OCI-LY1 (cell line): ENCODE results near the gene RPL27A.

Experiments
- H2AFZ ChIP-seq: fragments of 200-600 bp; sonication (generic), shearing (Covaris generic); 2 replicates; pipeline ENCODE4 v1.6.0; 2014; ENCODE audit warnings: antibody characterized with exemption, mild to moderate bottlenecking, low read length
- H3F3A ChIP-seq: fragments of 200-600 bp; sonication (generic), shearing (Covaris generic); 2 replicates; pipeline ENCODE4 v1.6.0; 2014; ENCODE audit warnings: mild to moderate bottlenecking, antibody characterized with exemption, low read length, moderate library complexity; ENCODE audit not compliant: insufficient read depth
- H3K27ac ChIP-seq: fragments of 200-600 bp; sonication (generic); 2 replicates; pipeline ENCODE4 v1.5.1; 2014; ENCODE audit warnings: low read length, mixed run types, mild to moderate bottlenecking, low read depth; ENCODE audit not compliant: poor library complexity, severe bottlenecking
- H3K27me3 ChIP-seq: fragments of 200-600 bp; sonication (generic); 2 replicates; pipeline ENCODE4 v1.6.0; 2014; ENCODE audit warnings: antibody characterized with exemption, mild to moderate bottlenecking, low read length, moderate library complexity; ENCODE audit not compliant: insufficient read depth
- H3K36me3 ChIP-seq: fragments of 200-600 bp; sonication (generic); 2 replicates; pipeline ENCODE4 v1.6.1; 2014; ENCODE audit warnings: mild to moderate bottlenecking, antibody characterized with exemption, low read length, moderate library complexity, mixed read lengths; ENCODE audit not compliant: insufficient read depth
- H3K4me1 ChIP-seq: fragments of 200-600 bp; sonication (generic); 2 replicates; pipeline ENCODE4 v1.5.1; 2014; ENCODE audit warnings: mild to moderate bottlenecking, low read length, moderate library complexity; ENCODE audit not compliant: insufficient read depth, severe bottlenecking
- H3K4me2 ChIP-seq: fragments of 200-600 bp; sonication (generic), shearing (Covaris generic); 2 replicates; pipeline ENCODE4 v1.6.1; 2014; ENCODE audit warnings: low read length
- H3K4me3 ChIP-seq: fragments of 200-600 bp; sonication (generic); 2 replicates; pipeline ENCODE4 v1.5.1; 2014; ENCODE audit warnings: low read length, low read depth, mild to moderate bottlenecking, mixed read lengths; ENCODE audit not compliant: poor library complexity, severe bottlenecking
- H3K79me2 ChIP-seq: fragments of 200-600 bp; shearing (Covaris generic); 2 replicates; pipeline ENCODE4 v1.6.1; 2016; ENCODE audit warnings: mixed run types, low read length, mixed read lengths; ENCODE audit not compliant: insufficient read depth
- H3K9ac ChIP-seq: fragments of 200-600 bp; sonication (generic), shearing (Covaris generic); 2 replicates; pipeline ENCODE4 v1.6.1; 2014; ENCODE audit warnings: mild to moderate bottlenecking, low read length, mixed read lengths
- H3K9me2 ChIP-seq: fragments of 200-600 bp; sonication (generic), shearing (Covaris generic); 2 replicates; pipeline ENCODE4 v1.6.1; 2014; ENCODE audit warnings: low read depth, mild to moderate bottlenecking, low read length, mixed read lengths
- H3K9me3 ChIP-seq: fragments of 200-600 bp; shearing (Covaris generic); 2 replicates; pipeline ENCODE4 v1.6.1; 2014; ENCODE audit warnings: low read length, mixed read lengths
- H4K20me1 ChIP-seq: fragments of 200-600 bp; sonication (generic), shearing (Covaris generic); 2 replicates; pipeline ENCODE4 v1.6.0; 2016; ENCODE audit warnings: mild to moderate bottlenecking, low read length; ENCODE audit not compliant: insufficient read depth
- EZH2 ChIP-seq: fragments of 200-600 bp; sonication (generic), shearing (Covaris generic); IDR thresholded peaks from 2 replicates; pipeline ENCODE4 v1.8.0; 2017; ENCODE audit warnings: borderline replicate concordance, mixed run types, mild to moderate bottlenecking, antibody characterized with exemption, low read length, moderate library complexity, mixed read lengths
- TF ChIP-seq, protein P1 (sequence below): fragments of 200-600 bp; sonication (generic), shearing (Covaris generic); IDR thresholded peaks from 2 replicates; pipeline ENCODE4 v1.5.1; 2017; ENCODE audit warnings: mild to moderate bottlenecking, antibody characterized with exemption, low read length, moderate library complexity, mixed read lengths

The RPL27A gene

DNA sequence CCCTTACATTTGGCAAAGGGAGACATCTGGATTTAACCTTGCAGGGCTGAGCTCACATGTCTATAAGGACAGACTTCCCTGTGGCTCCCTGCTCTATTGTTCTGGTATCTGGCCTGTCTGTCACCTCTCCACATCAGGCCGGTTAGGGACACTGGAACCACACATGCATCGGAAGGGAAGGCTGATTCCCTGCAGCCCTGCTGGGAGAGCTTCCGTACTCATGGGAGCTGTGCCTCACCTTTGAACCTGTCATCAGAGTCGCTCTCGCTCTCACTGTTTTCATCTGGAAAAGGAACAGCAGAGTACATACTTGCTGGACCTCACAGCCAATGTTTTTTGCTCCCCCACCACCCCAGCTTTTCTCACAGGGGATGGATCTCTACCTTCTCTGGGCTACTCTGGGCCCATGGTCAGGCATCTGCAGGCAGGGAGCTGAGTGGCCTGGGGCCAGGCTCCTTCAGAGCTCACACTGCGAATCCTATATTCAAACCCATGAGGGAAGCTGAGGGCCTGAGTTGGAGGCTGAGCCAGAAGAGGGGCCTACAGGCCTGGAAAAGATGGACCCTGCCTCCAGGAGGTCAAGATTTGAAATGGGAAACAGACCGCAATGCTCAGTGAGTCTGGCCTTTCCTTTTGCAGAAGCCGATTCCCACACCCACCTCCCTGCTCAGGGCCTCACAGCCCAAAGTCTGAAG lies 31.3 kb downstream of the RPL27A start:
- Histone ChIP-seq H3K4me2 (no peak overlapping the region), H3K4me3 (no peak overlapping the region), H2AFZ (no peak overlapping the region), H3K36me3 (no peaks in the 10 kb centered on the region), H3K27ac (no peak overlapping the region), H3K27me3 (peaks cover 3% of the 10 kb centered on the region; the same call in 1 of the 2 replicates), H3K4me1 (no peaks in the 10 kb centered on the region), H3F3A (no peaks in the 10 kb centered on the region), H3K9ac (no peak overlapping the region), H4K20me1 (no peaks in the 10 kb centered on the region), H3K9me3 (no peaks in the 10 kb centered on the region), H3K9me2 (no peaks in the 10 kb centered on the region), H3K79me2 (no peaks in the 10 kb centered on the region)
- no peak for TF ChIP-seq EZH2
- TF ChIP-seq, protein P1, sequence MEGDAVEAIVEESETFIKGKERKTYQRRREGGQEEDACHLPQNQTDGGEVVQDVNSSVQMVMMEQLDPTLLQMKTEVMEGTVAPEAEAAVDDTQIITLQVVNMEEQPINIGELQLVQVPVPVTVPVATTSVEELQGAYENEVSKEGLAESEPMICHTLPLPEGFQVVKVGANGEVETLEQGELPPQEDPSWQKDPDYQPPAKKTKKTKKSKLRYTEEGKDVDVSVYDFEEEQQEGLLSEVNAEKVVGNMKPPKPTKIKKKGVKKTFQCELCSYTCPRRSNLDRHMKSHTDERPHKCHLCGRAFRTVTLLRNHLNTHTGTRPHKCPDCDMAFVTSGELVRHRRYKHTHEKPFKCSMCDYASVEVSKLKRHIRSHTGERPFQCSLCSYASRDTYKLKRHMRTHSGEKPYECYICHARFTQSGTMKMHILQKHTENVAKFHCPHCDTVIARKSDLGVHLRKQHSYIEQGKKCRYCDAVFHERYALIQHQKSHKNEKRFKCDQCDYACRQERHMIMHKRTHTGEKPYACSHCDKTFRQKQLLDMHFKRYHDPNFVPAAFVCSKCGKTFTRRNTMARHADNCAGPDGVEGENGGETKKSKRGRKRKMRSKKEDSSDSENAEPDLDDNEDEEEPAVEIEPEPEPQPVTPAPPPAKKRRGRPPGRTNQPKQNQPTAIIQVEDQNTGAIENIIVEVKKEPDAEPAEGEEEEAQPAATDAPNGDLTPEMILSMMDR, result no peak

DNA sequence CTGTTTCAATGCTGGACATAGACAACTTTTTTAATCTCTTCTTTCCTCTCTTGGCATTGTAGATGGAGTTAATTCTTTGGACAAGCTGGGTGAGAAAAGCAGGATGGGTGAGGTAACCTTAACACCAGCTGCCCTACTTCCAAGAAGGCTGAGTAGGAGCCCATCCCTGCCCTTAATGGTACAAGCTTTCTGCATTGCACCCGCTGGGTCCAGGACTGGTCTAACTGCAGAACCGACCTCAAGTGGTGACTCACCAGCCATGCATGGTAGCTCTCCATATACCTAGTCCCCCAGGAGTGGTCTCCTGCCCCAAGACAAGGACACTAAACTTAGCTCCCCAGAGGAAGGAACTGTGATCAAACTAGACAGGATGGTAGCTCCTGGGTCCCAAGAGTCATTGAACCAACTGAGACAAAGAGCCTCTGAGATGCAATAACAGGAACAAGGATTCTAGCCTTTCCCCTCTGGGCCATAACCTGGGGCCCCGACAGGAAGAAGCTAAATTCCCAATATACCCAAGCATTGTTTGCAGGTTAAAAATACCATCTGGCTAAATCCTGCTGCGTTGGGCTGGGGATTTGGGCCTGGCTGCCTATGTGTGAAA lies 32.1 kb downstream of the RPL27A start:
- Histone ChIP-seq H3K9me2 (no peaks in the 10 kb centered on the region), H3K4me2 (no peak overlapping the region), H4K20me1 (no peaks in the 10 kb centered on the region), H3K27me3 (0 out of 2 replicates have a peak, but pooled peaks cover 3% of the 10 kb centered on the region), H3K4me3 (no peak overlapping the region), H3K9me3 (no peaks in the 10 kb centered on the region), H3K9ac (no peak overlapping the region), H3K4me1 (no peaks in the 10 kb centered on the region), H3K79me2 (no peaks in the 10 kb centered on the region), H3F3A (no peaks in the 10 kb centered on the region), H3K27ac (no peak overlapping the region), H3K36me3 (no peaks in the 10 kb centered on the region), H2AFZ (no peak overlapping the region)
- TF ChIP-seq EZH2, result no peak
- TF ChIP-seq, protein P1, result no peak

DNA sequence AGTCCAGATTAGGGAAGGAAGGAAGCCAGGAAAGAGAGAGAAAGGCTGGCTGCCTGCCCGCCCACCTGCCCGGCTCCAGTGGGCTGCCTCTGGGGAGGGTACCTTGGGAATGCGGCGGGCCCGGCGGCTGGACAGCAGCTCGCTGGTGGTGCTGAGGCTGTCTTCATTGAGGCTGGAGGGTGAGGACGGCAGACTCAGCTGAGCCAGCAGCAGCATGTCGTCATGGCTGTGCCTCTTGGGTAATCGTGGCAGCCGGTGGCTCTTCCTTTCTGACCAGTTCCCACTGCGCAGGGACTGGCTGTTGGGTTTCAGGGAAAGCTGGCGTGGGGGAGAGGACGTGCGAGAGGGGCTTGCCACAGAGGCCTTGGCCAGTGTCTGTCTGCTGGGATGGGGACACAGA lies 32.9 kb downstream of the RPL27A start:
- no peak overlapping the region for H3K27ac ChIP-seq
- no peaks in the 10 kb centered on the region for H3K36me3 ChIP-seq
- no peaks in the 10 kb centered on the region for H3F3A ChIP-seq
- no peaks in the 10 kb centered on the region for H3K9me2 ChIP-seq
- TF ChIP-seq EZH2, result no peak
- TF ChIP-seq, protein P1, result no peak
- no peaks in the 10 kb centered on the region for H3K79me2 ChIP-seq
- no peak overlapping the region for H3K9ac ChIP-seq
- no peak overlapping the region for H3K4me3 ChIP-seq
- H4K20me1 ChIP-seq, result no peaks in the 10 kb centered on the region
- no peaks in the 10 kb centered on the region for H3K4me1 ChIP-seq
- H2AFZ ChIP-seq, result no peak overlapping the region
- 0 out of 2 replicates have a peak, but pooled peaks cover 3% of the 10 kb centered on the region for H3K27me3 ChIP-seq
- H3K4me2 ChIP-seq, result no peak overlapping the region
- no peaks in the 10 kb centered on the region for H3K9me3 ChIP-seq
